ENCODE results near the gene ABHD17C.

ABHD17C gene

GRCh38 chr15:80668546-80669236, 26.4 kb upstream of the ABHD17C start:
- no peak overlapping the region for H3K27ac ChIP-seq (ENCODE audit: low read depth, low read length)
- H3K4me1 ChIP-seq (ENCODE audit: control insufficient read depth, insufficient read depth, low read length), result no peaks in the 10 kb centered on the region
- no peaks in the 10 kb centered on the region for H3K27me3 ChIP-seq (ENCODE audit: control insufficient read depth, insufficient read depth, low read length)
- H3K9ac ChIP-seq (ENCODE audit: low read length), result no peak overlapping the region
- no peaks in the 10 kb centered on the region for H3K36me3 ChIP-seq (ENCODE audit: control insufficient read depth, insufficient read depth, low read length)
- no peaks in the 10 kb centered on the region for H3K9me3 ChIP-seq (ENCODE audit: control insufficient read depth, insufficient read depth, low read depth, low read length)
- H3K4me3 ChIP-seq (ENCODE audit: low read depth, low read length), result no peak overlapping the region

DNA sequence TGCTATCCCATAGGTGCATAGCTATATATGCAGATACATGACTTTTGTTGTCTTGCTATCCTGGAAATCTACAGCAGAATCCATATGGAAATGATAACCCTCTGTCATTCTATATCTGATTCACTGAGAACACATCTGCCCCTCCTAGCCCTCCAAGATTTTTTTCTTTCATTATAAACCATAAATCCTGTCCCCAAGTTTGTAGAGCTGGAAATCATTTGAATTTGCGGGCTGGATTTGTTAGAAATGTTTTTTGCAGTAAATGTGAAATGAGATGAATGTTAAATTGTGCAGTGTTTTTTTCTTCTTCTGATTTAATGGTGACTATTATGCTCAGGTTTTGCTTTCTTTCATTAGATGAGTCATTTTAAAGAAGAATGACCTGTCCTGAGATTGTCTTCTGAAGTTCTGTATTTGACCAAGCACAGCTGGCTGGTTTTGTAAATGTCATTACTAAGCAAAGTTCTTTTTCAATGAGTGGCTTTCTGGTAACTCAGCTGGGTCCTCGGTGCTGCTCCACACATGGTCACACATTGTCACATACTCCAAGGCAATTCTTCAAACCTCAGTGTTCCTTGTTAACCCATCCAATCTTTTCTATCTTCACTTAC, 25.3 kb upstream of the ABHD17C start:
- no peak overlapping the region for H3K9ac ChIP-seq (ENCODE audit: low read length)
- no peaks in the 10 kb centered on the region for H3K27me3 ChIP-seq (ENCODE audit: control insufficient read depth, insufficient read depth, low read length)
- no peaks in the 10 kb centered on the region for H3K36me3 ChIP-seq (ENCODE audit: control insufficient read depth, insufficient read depth, low read length)
- no peaks in the 10 kb centered on the region for H3K9me3 ChIP-seq (ENCODE audit: control insufficient read depth, insufficient read depth, low read depth, low read length)
- no peak overlapping the region for H3K4me3 ChIP-seq (ENCODE audit: low read depth, low read length)
- H3K4me1 ChIP-seq (ENCODE audit: control insufficient read depth, insufficient read depth, low read length), result no peaks in the 10 kb centered on the region
- no peak overlapping the region for H3K27ac ChIP-seq (ENCODE audit: low read depth, low read length)

- no peak overlapping the region for H3K4me3 ChIP-seq (ENCODE audit: low read depth, low read length)
- H3K36me3 ChIP-seq (ENCODE audit: control insufficient read depth, insufficient read depth, low read length), result no peaks in the 10 kb centered on the region
- no peaks in the 10 kb centered on the region for H3K4me1 ChIP-seq (ENCODE audit: control insufficient read depth, insufficient read depth, low read length)
- H3K9ac ChIP-seq (ENCODE audit: low read length), result no peak overlapping the region
- H3K27ac ChIP-seq (ENCODE audit: low read depth, low read length), result no peak overlapping the region
- H3K9me3 ChIP-seq (ENCODE audit: control insufficient read depth, insufficient read depth, low read depth, low read length), result no peaks in the 10 kb centered on the region
- H3K27me3 ChIP-seq (ENCODE audit: control insufficient read depth, insufficient read depth, low read length), result no peaks in the 10 kb centered on the region
These were observed 21.4 kb upstream of the ABHD17C start for GRCh38 chr15:80673561-80674244.

DNA sequence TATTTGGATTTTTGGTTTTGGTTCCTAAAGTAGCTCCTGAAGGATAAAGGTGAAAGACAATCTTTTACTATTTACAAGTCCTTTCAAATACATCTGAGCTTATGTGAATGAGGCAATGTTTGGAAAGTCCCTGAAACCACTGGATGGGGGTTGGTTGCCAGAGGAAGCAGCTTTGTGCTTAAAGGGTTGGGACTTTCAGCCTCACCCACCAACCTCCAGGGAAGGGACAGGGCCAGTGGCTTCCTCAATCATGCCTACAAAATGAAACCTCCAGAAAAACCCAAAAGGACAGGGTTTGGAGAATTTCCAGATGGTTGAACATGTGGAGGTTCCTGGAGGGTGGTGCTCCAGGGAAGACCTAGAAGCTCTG, 20.9 kb upstream of the ABHD17C start:
- Histone ChIP-seq H3K4me1 (ENCODE audit: control insufficient read depth, insufficient read depth, low read length) (no peaks in the 10 kb centered on the region), H3K27ac (ENCODE audit: low read depth, low read length) (no peak overlapping the region), H3K9ac (ENCODE audit: low read length) (no peak overlapping the region), H3K36me3 (ENCODE audit: control insufficient read depth, insufficient read depth, low read length) (no peaks in the 10 kb centered on the region), H3K4me3 (ENCODE audit: low read depth, low read length) (no peak overlapping the region), H3K27me3 (ENCODE audit: control insufficient read depth, insufficient read depth, low read length) (no peaks in the 10 kb centered on the region), H3K9me3 (ENCODE audit: control insufficient read depth, insufficient read depth, low read depth, low read length) (no peaks in the 10 kb centered on the region)

GRCh38 chr15:80677041-80677440, 18.1 kb upstream of the ABHD17C start:
- Histone ChIP-seq H3K9ac (ENCODE audit: low read length) (no peak overlapping the region), H3K4me1 (ENCODE audit: control insufficient read depth, insufficient read depth, low read length) (peaks cover 5% of the 10 kb centered on the region; the same call in 1 of the 2 replicates), H3K36me3 (ENCODE audit: control insufficient read depth, insufficient read depth, low read length) (no peaks in the 10 kb centered on the region), H3K9me3 (ENCODE audit: control insufficient read depth, insufficient read depth, low read depth, low read length) (no peaks in the 10 kb centered on the region), H3K4me3 (ENCODE audit: low read depth, low read length) (no peak overlapping the region), H3K27me3 (ENCODE audit: control insufficient read depth, insufficient read depth, low read length) (no peaks in the 10 kb centered on the region), H3K27ac (ENCODE audit: low read depth, low read length) (no peak overlapping the region)

GRCh38 chr15:80679167-80679803, 15.8 kb upstream of the ABHD17C start:
- H3K4me1 ChIP-seq (ENCODE audit: control insufficient read depth, insufficient read depth, low read length), result peaks cover 5% of the 10 kb centered on the region; the same call in 1 of the 2 replicates

GRCh38 chr15:80679804-80680175, 15.3 kb upstream of the ABHD17C start:
- no peaks in the 10 kb centered on the region for H3K27me3 ChIP-seq (ENCODE audit: control insufficient read depth, insufficient read depth, low read length)
- no peak overlapping the region for H3K4me3 ChIP-seq (ENCODE audit: low read depth, low read length)
- H3K36me3 ChIP-seq (ENCODE audit: control insufficient read depth, insufficient read depth, low read length), result no peaks in the 10 kb centered on the region
- H3K9me3 ChIP-seq (ENCODE audit: control insufficient read depth, insufficient read depth, low read depth, low read length), result no peaks in the 10 kb centered on the region
- peaks cover 5% of the 10 kb centered on the region; the same call in 1 of the 2 replicates for H3K4me1 ChIP-seq (ENCODE audit: control insufficient read depth, insufficient read depth, low read length)
- no peak overlapping the region for H3K27ac ChIP-seq (ENCODE audit: low read depth, low read length)
- H3K9ac ChIP-seq (ENCODE audit: low read length), result no peak overlapping the region

More at GRCh38 chr15:80679167-80679803, 15.8 kb upstream of the ABHD17C start:
- Histone ChIP-seq H3K27ac (ENCODE audit: low read depth, low read length) (no peak overlapping the region), H3K9me3 (ENCODE audit: control insufficient read depth, insufficient read depth, low read depth, low read length) (no peaks in the 10 kb centered on the region), H3K36me3 (ENCODE audit: control insufficient read depth, insufficient read depth, low read length) (no peaks in the 10 kb centered on the region), H3K9ac (ENCODE audit: low read length) (no peak overlapping the region), H3K4me3 (ENCODE audit: low read depth, low read length) (no peak overlapping the region), H3K27me3 (ENCODE audit: control insufficient read depth, insufficient read depth, low read length) (no peaks in the 10 kb centered on the region)

DNA sequence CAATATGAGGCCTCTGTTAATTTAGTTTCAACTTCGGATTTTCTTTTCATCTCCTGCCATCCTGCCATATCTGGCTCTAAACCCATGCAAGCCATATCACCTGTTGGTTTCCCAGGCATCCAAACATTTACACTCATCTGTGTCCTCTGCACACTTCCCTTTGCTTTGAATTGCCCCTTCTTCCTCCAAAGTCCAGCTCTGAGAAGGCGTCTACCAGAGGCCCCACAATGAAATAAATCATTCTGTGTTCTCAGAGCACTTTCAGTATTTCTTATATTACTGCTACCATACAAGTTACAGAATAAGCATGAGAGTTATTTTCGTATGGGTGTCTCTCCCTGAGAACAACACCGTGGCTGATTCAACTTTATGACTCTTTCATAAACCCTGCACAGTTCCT, 12.9 kb upstream of the ABHD17C start:
- H3K4me3 ChIP-seq (ENCODE audit: low read depth, low read length), result no peak overlapping the region
- no peak overlapping the region for H3K27ac ChIP-seq (ENCODE audit: low read depth, low read length)
- H3K27me3 ChIP-seq (ENCODE audit: control insufficient read depth, insufficient read depth, low read length), result no peaks in the 10 kb centered on the region
- no peaks in the 10 kb centered on the region for H3K36me3 ChIP-seq (ENCODE audit: control insufficient read depth, insufficient read depth, low read length)
- H3K9ac ChIP-seq (ENCODE audit: low read length), result no peak overlapping the region
- H3K4me1 ChIP-seq (ENCODE audit: control insufficient read depth, insufficient read depth, low read length), result peaks cover 5% of the 10 kb centered on the region; the same call in 1 of the 2 replicates
- H3K9me3 ChIP-seq (ENCODE audit: control insufficient read depth, insufficient read depth, low read depth, low read length), result no peaks in the 10 kb centered on the region

GRCh38 chr15:80684697-80685096, 10.4 kb upstream of the ABHD17C start:
- Histone ChIP-seq H3K36me3 (ENCODE audit: control insufficient read depth, insufficient read depth, low read length) (no peaks in the 10 kb centered on the region), H3K4me1 (ENCODE audit: control insufficient read depth, insufficient read depth, low read length) (peaks cover 2% of the 10 kb centered on the region; the same call in 1 of the 2 replicates), H3K9ac (ENCODE audit: low read length) (no peak overlapping the region), H3K27me3 (ENCODE audit: control insufficient read depth, insufficient read depth, low read length) (no peaks in the 10 kb centered on the region), H3K4me3 (ENCODE audit: low read depth, low read length) (no peak overlapping the region), H3K9me3 (ENCODE audit: control insufficient read depth, insufficient read depth, low read depth, low read length) (no peaks in the 10 kb centered on the region), H3K27ac (ENCODE audit: low read depth, low read length) (no peak overlapping the region)

GRCh38 chr15:80685628-80686027, 9.5 kb upstream of the ABHD17C start:
- Histone ChIP-seq H3K4me1 (ENCODE audit: control insufficient read depth, insufficient read depth, low read length) (0 out of 2 replicates have a peak, but pooled peaks cover 2% of the 10 kb centered on the region), H3K27ac (ENCODE audit: low read depth, low read length) (no peak overlapping the region), H3K36me3 (ENCODE audit: control insufficient read depth, insufficient read depth, low read length) (no peaks in the 10 kb centered on the region), H3K4me3 (ENCODE audit: low read depth, low read length) (no peak overlapping the region), H3K9ac (ENCODE audit: low read length) (no peak overlapping the region), H3K27me3 (ENCODE audit: control insufficient read depth, insufficient read depth, low read length) (no peaks in the 10 kb centered on the region), H3K9me3 (ENCODE audit: control insufficient read depth, insufficient read depth, low read depth, low read length) (no peaks in the 10 kb centered on the region)

DNA sequence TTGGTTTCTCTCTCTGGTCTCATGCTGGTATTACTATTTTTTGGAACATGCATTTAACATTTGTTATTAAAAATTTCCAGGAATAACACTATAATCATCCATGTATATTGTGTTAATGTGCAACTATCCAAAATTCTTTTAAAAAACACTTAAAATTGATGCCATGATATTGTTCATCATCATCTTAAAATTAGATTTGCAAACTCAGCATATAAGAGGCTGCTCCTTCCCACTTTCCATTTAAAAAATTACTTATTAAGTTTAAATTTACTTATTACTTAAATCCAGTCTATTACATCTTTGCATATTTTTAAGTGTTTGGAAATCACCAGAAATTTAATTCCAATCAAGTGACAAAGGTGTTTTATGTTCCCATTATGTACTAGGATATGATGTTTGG, 5.8 kb upstream of the ABHD17C start:
- Histone ChIP-seq H3K4me3 (ENCODE audit: low read depth, low read length) (no peak overlapping the region), H3K27ac (ENCODE audit: low read depth, low read length) (no peak overlapping the region), H3K4me1 (ENCODE audit: control insufficient read depth, insufficient read depth, low read length) (0 out of 2 replicates have a peak, but pooled peaks cover 2% of the 10 kb centered on the region), H3K9me3 (ENCODE audit: control insufficient read depth, insufficient read depth, low read depth, low read length) (no peaks in the 10 kb centered on the region), H3K9ac (ENCODE audit: low read length) (no peak overlapping the region), H3K36me3 (ENCODE audit: control insufficient read depth, insufficient read depth, low read length) (no peaks in the 10 kb centered on the region), H3K27me3 (ENCODE audit: control insufficient read depth, insufficient read depth, low read length) (peaks cover 7% of the 10 kb centered on the region; the same call in 1 of the 2 replicates)
